Stomach (tissue), 9 donors: ENCODE data around the gene HTT. TPM values are rescaled to one million over a fixed set of nuclear protein-coding genes. Genes with fewer than 3 reads are reported as not detected.

ENCODE experiments used
- DNase-seq, 2 donors: peaks; one replicate each; pipeline versions ENCODE4 v3.0.0 to v3.0.0-alpha.2; 2013 to 2019
- H3K27ac ChIP-seq, 5 donors: fragments of 200-600 bp in 4 of 5; sonication (generic) in 4 of 5; one replicate each; pipeline ENCODE4 v1.5.1; 2013 to 2019; ENCODE audit warnings: mild to moderate bottlenecking in 1 of 5, moderate library complexity in 1 of 5
- H3K27me3 ChIP-seq, 3 donors: fragments of 200-600 bp; sonication (generic); one replicate each; pipeline ENCODE4 v1.5.1; 2017 to 2019; ENCODE audit warnings: mixed run types in 1 of 3
- H3K36me3 ChIP-seq, 4 donors: fragments of 200-600 bp; sonication (generic); 1 replicate in 3 of 4; 2 replicates in 1 of 4; pipeline ENCODE4 v1.5.1; 2016 to 2019
- H3K4me1 ChIP-seq, 4 donors: fragments of 200-600 bp; sonication (generic); one replicate each; pipeline ENCODE4 v1.5.1; 2016 to 2019
- H3K4me3 ChIP-seq, 4 donors: fragments of 200-600 bp; sonication (generic) in 3 of 4; one replicate each; pipeline ENCODE4 v1.5.1; 2016 to 2019; ENCODE audit warnings: mild to moderate bottlenecking in 1 of 4
- H3K9me3 ChIP-seq, 4 donors: fragments of 200-600 bp; sonication (generic); one replicate each; pipeline ENCODE4 v1.5.1; 2016 to 2019
- EP300 ChIP-seq: sonication (generic); formaldehyde crosslinking; IDR thresholded peaks from one replicate; pipeline ENCODE4 v1.6.1; 2017; ENCODE audit warnings: antibody characterized with exemption
- POLR2A ChIP-seq, 4 donors: fragments of 450-650 bp; IDR thresholded peaks; one replicate each; pipeline ENCODE4 v1.6.1; 2016; ENCODE audit warnings: antibody characterized with exemption in 4 of 4, control low read depth in 2 of 4, mild to moderate bottlenecking in 1 of 4, moderate library complexity in 1 of 4
- POLR2AphosphoS5 ChIP-seq, 3 donors: sonication (generic); formaldehyde crosslinking; IDR thresholded peaks; one replicate each; pipeline ENCODE4 v1.6.1; 2016; ENCODE audit warnings: antibody characterized with exemption in 3 of 3
- WGBS, 5 donors: extraction: QIAGEN DNeasy Blood & Tissue Kit in 3 of 5; methylation state at CpG; one replicate each; pipeline versions ENCODE4 v1.1.5 to v1.1.7; 2013 to 2018; 5-methylcytosine and 5-hydroxymethylcytosine counted together
- intact Hi-C: fragments of 100-400 bp; cut with DNase I; formaldehyde crosslinking; loops from one replicate; pipeline ENCODE4 v1.15.1; 2023; ENCODE audit warnings: low total_unique reads
- polyA plus RNA-seq, 3 donors: library from polyadenylated mRNA; stranded (reverse); fragments of 200-250 nt; gene quantifications; one replicate each; pipeline ENCODE4 v1.2.3, GENCODE V29; 2013
- total RNA-seq, 5 donors: library from RNA; depleted of rRNA; stranded (reverse); fragments of >200 nt; gene quantifications; one replicate each; pipeline versions ENCODE4 v1.1.0 to v1.2.3, GENCODE V29; 2014 to 2016
- TF ChIP-seq, protein P1 (sequence below), 7 experiments: fragments of 450-650 bp in 4 of 7; fragments of 200-600 bp in 3 of 7; sonication (generic) in 3 of 7; IDR thresholded peaks; one replicate each; pipeline ENCODE4 v1.5.1; 2016 to 2019; ENCODE audit warnings: antibody characterized with exemption in 7 of 7, control low read depth in 2 of 7, mild to moderate bottlenecking in 1 of 7
- donor health status: healthy with polysubstance abuse.
- donor health status: Bipolar disorder and iron deficiency.
- donor health status: healthy.

HTT gene
- total and polyA plus RNA-seq, 8 donors: 3.4 to 95.7 (median 41.6) TPM

DNA sequence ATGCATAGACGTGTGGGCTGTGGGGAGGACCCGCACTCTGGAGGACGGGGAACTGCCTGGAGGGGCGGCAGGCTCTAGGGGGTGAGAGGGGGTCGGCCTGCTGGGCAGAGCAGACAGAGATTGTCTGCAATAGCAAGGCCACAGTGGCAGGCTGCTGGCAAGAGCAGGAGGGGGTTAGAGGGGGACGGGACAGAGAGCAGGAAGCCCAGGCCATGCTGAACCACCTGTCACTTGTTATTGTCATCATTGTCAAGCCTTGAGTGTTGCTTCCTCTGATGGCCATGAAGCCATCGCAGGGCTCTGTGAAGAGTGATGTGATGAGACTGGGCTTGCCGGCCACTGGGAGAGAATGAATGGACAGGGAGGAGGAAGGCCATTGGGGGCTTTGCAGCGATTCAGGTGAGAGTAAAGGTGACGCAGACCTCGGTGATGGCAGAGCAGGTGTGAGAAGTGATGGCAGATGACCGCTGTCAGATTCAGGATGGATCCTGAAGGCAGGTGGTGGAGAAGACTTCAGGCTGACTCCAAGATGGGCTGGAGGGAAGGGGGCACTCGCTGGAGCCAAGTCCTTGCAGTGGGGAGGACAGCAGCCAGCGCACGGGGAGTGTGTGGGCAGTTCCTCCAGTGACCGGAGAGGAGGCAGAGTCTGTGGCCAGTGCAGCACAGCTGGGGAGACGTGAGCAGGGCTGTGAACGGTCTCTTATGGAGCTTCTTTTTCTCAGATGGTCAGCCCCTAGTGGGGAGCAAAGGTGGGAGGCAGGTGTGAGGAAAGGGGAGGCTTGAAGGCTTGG lies 43.7 kb upstream of the HTT start:
- 66 to 78% (median 73%) methylated on average over 18 of the region's 18 CpGs for WGBS, 5 donors

GRCh38 chr4:3031357-3032082 lies 43.0 kb upstream of the HTT start:
- no peak overlapping the region for H3K4me3 ChIP-seq
- peaks cover 0 to 11% (median 7%) of the 10 kb centered on the region in 4 donors for H3K4me1 ChIP-seq
- H3K9me3 ChIP-seq: no peaks in the 10 kb centered on the region
- WGBS, 5 donors: 28 to 45% (median 40%) methylated on average over 11 to 12 of the region's 12 CpGs
- peak; percentile 71 to 98 for DNase-seq
- H3K27me3 ChIP-seq: no peaks in the 10 kb centered on the region
- intact Hi-C loops: loop anchor here (10.0 kb wide), 1 partner anchor 267 kb away; no protein-coding TSS in a partner anchor
- no peaks in the 10 kb centered on the region for H3K36me3 ChIP-seq
- no peak overlapping the region for H3K27ac ChIP-seq
- TF ChIP-seq POLR2A (IDR thresholded peaks at IDR 0.05) (no peak), POLR2AphosphoS5 (IDR thresholded peaks at IDR 0.05) (peak in 1 of 3 donors; percentile 45), EP300 (no peak)
- TF ChIP-seq, protein P1, sequence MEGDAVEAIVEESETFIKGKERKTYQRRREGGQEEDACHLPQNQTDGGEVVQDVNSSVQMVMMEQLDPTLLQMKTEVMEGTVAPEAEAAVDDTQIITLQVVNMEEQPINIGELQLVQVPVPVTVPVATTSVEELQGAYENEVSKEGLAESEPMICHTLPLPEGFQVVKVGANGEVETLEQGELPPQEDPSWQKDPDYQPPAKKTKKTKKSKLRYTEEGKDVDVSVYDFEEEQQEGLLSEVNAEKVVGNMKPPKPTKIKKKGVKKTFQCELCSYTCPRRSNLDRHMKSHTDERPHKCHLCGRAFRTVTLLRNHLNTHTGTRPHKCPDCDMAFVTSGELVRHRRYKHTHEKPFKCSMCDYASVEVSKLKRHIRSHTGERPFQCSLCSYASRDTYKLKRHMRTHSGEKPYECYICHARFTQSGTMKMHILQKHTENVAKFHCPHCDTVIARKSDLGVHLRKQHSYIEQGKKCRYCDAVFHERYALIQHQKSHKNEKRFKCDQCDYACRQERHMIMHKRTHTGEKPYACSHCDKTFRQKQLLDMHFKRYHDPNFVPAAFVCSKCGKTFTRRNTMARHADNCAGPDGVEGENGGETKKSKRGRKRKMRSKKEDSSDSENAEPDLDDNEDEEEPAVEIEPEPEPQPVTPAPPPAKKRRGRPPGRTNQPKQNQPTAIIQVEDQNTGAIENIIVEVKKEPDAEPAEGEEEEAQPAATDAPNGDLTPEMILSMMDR (IDR thresholded peaks at IDR 0.05): no peak

More for the DNA sequence above, 43.7 kb upstream of the HTT start:
- H3K27ac ChIP-seq: no peak overlapping the region
- H3K36me3 ChIP-seq: no peaks in the 10 kb centered on the region
- no peaks in the 10 kb centered on the region for H3K27me3 ChIP-seq
- no peak for DNase-seq
- no peak overlapping the region for H3K4me3 ChIP-seq
- H3K4me1 ChIP-seq: peaks cover 0 to 11% (median 7%) of the 10 kb centered on the region in 4 donors
- no peaks in the 10 kb centered on the region for H3K9me3 ChIP-seq
- intact Hi-C loops: loop anchor here (10.0 kb wide), 1 partner anchor 266 kb away; no protein-coding TSS in a partner anchor
- TF ChIP-seq POLR2AphosphoS5 (IDR thresholded peaks at IDR 0.05): no peak
- TF ChIP-seq POLR2A (IDR thresholded peaks at IDR 0.05): no peak
- TF ChIP-seq EP300: no peak
- TF ChIP-seq, protein P1 (IDR thresholded peaks at IDR 0.05): no peak

DNA sequence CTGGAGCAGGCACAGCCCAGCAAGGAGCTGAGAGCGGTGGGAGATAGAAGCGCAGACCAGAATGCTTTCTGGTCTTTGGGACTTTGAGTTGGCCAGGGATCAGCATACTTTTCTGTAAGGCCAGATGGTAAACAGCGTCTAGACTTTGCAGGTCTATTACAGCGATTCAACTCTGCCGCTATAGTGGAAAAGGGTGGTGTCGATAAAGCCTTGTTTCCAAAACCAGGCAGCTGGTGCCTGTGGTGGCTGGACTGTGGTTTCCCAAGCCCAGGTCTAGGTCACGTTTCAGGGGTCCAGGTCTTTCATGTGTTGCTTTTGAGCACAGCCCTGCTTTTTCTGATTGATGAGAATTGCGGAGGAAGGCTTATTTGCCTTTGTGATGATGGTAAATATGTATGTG lies 40.2 kb upstream of the HTT start:
- Histone ChIP-seq H3K36me3 (no peaks in the 10 kb centered on the region), H3K4me3 (no peak overlapping the region), H3K27ac (no peak overlapping the region), H3K4me1 (peaks cover 12 to 30% (median 20%) of the 10 kb centered on the region in 4 donors), H3K9me3 (no peaks in the 10 kb centered on the region), H3K27me3 (no peaks in the 10 kb centered on the region)
- TF ChIP-seq EP300 (no peak), POLR2A (IDR thresholded peaks at IDR 0.05) (no peak)
- intact Hi-C loops: loop anchor here (10.0 kb wide), 1 partner anchor 269 kb away; no protein-coding TSS in a partner anchor
- DNase-seq: peak in 1 of 2 donors; percentile 34
- WGBS, 5 donors: 85 to 89% (median 89%) methylated on average over 8 of the region's 8 CpGs

DNA sequence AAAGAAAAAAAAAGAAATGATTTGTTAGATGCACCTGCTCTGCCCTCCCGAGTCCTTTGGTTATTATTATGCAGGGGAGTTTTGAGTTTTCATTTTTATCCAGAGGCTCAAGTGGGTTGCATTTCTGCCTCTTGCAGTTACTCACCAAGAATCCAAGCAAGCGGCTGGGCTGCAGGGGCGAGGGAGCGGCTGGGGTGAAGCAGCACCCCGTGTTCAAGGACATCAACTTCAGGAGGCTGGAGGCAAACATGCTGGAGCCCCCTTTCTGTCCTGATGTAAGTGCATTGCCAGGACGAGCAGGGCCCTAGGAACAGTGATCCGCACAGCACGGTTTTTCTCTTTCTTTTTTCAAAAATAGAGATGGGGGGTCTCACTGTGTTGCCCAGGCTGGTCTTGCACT lies 39.2 kb upstream of the HTT start:
- TF ChIP-seq, protein P1 (IDR thresholded peaks at IDR 0.05): no peak
- no peak for TF ChIP-seq POLR2A (IDR thresholded peaks at IDR 0.05)
- TF ChIP-seq EP300: no peak
- no peak for TF ChIP-seq POLR2AphosphoS5 (IDR thresholded peaks at IDR 0.05)
- Histone ChIP-seq H3K4me1 (peaks cover 12 to 30% (median 20%) of the 10 kb centered on the region in 4 donors), H3K9me3 (no peaks in the 10 kb centered on the region), H3K27ac (no peak overlapping the region), H3K4me3 (no peak overlapping the region), H3K36me3 (no peaks in the 10 kb centered on the region), H3K27me3 (no peaks in the 10 kb centered on the region)
- intact Hi-C loops: loop anchor here (10.0 kb wide), 1 partner anchor 270 kb away; no protein-coding TSS in a partner anchor
- 85 to 92% (median 90%) methylated on average over 8 of the region's 8 CpGs for whole genome bisulfite sequencing, 5 donors
- no peak for DNase-seq
